Esophagus muscularis mucosa (tissue), 4 donors: Measurements from ENCODE around the gene RBM41. TPM values are rescaled to one million over a fixed set of nuclear protein-coding genes. Genes with fewer than 3 reads are reported as not detected.

Experiments used
- DNase-seq: peaks from one replicate; pipeline ENCODE4 v3.0.0-alpha.2; 2017; ENCODE audit errors: extremely low spot score
- H3K27ac ChIP-seq, 4 donors: fragments of 200-600 bp; sonication (generic); replicated peaks in 1 of 4; 1 replicate in 3 of 4; 2 replicates in 1 of 4; pipeline ENCODE4 v1.5.1; 2016 to 2019; ENCODE audit warnings: mild to moderate bottlenecking in 1 of 4
- H3K27me3 ChIP-seq, 4 donors: fragments of 200-600 bp; sonication (generic); one replicate each; pipeline versions ENCODE4 v1.5.1 to v1.6.0; 2016 to 2019
- H3K36me3 ChIP-seq, 4 donors: fragments of 200-600 bp; sonication (generic); one replicate each; pipeline ENCODE4 v1.5.1; 2016 to 2019
- H3K4me1 ChIP-seq, 4 donors: fragments of 200-600 bp; sonication (generic); one replicate each; pipeline ENCODE4 v1.5.1; 2016 to 2019
- H3K4me3 ChIP-seq, 4 donors: fragments of 200-600 bp; sonication (generic); 1 replicate in 2 of 4; 2 replicates in 2 of 4; pipeline ENCODE4 v1.5.1; 2016 to 2019; ENCODE audit warnings: mild to moderate bottlenecking in 4 of 4, moderate library complexity in 1 of 4
- H3K9me3 ChIP-seq, 4 donors: fragments of 200-600 bp; sonication (generic); 1 replicate in 3 of 4; 2 replicates in 1 of 4; pipeline ENCODE4 v1.5.1; 2016 to 2019
- CTCF ChIP-seq, 3 experiments: fragments of 200-600 bp in 2 of 3; fragments of 450-650 bp in 1 of 3; sonication (generic) in 2 of 3; IDR thresholded peaks; one replicate each; pipeline ENCODE4 v1.5.1; 2017 to 2019; ENCODE audit warnings: antibody characterized with exemption in 3 of 3, mild to moderate bottlenecking in 2 of 3, moderate library complexity in 1 of 3
- EP300 ChIP-seq: sonication (generic); formaldehyde crosslinking; IDR thresholded peaks from one replicate; pipeline ENCODE4 v1.6.1; 2017; ENCODE audit warnings: antibody characterized with exemption
- POLR2A ChIP-seq: fragments of 450-650 bp; IDR thresholded peaks from one replicate; pipeline ENCODE4 v1.6.1; 2017; ENCODE audit warnings: antibody characterized with exemption, moderate library complexity, mild to moderate bottlenecking, low read depth
- POLR2AphosphoS5 ChIP-seq, 2 donors: sonication (generic); formaldehyde crosslinking; IDR thresholded peaks; one replicate each; pipeline ENCODE4 v1.6.1; 2017; ENCODE audit warnings: antibody characterized with exemption in 2 of 2
- WGBS: methylation state at CpG from one replicate; pipeline ENCODE4 v1.1.5; 2018; 5-methylcytosine and 5-hydroxymethylcytosine counted together
- intact Hi-C: fragments of 100-400 bp; cut with DNase I; formaldehyde crosslinking; loops from one replicate; pipeline ENCODE4 v1.15.1; 2023
- total RNA-seq, 4 donors: library from RNA; depleted of rRNA; stranded (reverse); fragments of >200 nt; gene quantifications; one replicate each; pipeline versions ENCODE4 v1.1.0 to v1.2.1, GENCODE V29; 2016

RBM41 gene
- total RNA-seq, 4 donors from 2014 or later: 14.1 to 18.7 (median 15.3) TPM

DNA sequence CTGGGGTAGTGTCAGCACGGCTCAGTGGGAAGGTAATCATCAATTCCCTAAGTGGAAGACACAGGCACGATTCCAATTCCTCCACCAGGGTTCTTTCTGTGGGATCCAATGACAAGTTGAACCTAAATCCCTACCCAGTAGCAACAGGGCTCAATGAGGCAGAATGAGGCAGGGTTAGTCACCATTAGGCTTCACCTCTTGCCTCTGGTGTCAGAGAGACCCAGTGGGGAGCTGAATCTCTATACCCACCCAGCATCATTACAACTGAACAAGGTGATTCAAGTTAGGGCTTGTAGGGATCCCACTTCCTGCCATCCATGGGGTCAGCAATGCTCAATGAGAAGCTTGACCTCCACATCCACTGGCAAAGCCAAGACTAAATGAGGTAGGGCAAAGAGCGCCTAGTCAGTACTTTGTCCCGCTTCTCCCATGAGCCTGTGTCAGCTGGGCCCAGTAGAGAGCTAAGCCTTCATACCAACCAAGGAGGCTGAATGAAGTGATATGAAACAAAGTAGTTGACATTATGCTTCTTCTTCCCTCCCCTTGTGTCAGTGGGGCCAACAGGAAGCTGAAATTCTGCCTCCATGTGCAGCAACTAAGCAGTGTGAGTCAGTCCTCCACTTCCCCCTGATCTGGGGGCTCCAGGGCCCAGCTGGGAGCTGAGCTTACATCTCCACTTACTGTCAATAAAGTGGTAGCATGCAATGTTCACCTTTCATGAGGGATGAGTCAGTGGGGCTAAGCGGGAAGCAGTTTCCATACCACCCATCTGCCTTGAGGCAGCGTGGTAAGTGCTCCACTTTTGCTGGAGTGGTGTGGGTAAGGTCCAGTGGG is 36.4 kb upstream of the RBM41 start:
- 65% methylated on average over 4 of the region's 6 CpGs for WGBS
- intact Hi-C loops: no loop called here
- Histone ChIP-seq H3K4me1 (no peaks in the 10 kb centered on the region), H3K36me3 (no peaks in the 10 kb centered on the region), H3K4me3 (no peak overlapping the region), H3K9me3 (no peaks in the 10 kb centered on the region), H3K27me3 (no peaks in the 10 kb centered on the region), H3K27ac (no peak overlapping the region)
- no peak for TF ChIP-seq POLR2AphosphoS5 (IDR thresholded peaks at IDR 0.05)
- TF ChIP-seq EP300: no peak
- TF ChIP-seq POLR2A: no peak
- TF ChIP-seq CTCF (IDR thresholded peaks at IDR 0.05): no peak
- DNase-seq: no peak

- H3K27me3 ChIP-seq: no peaks in the 10 kb centered on the region
- H3K4me3 ChIP-seq: no peak overlapping the region
- intact Hi-C loops: no loop called here
- no peak for DNase-seq
- no peaks in the 10 kb centered on the region for H3K36me3 ChIP-seq
- TF ChIP-seq EP300 (no peak), CTCF (IDR thresholded peaks at IDR 0.05) (no peak)
- WGBS: 65% methylated on average over 5 of the region's 5 CpGs
- no peak overlapping the region for H3K27ac ChIP-seq
- H3K9me3 ChIP-seq: no peaks in the 10 kb centered on the region
- H3K4me1 ChIP-seq: no peaks in the 10 kb centered on the region
Measured at GRCh38 chrX:107153005-107153404, 34.4 kb upstream of the RBM41 start.

DNA sequence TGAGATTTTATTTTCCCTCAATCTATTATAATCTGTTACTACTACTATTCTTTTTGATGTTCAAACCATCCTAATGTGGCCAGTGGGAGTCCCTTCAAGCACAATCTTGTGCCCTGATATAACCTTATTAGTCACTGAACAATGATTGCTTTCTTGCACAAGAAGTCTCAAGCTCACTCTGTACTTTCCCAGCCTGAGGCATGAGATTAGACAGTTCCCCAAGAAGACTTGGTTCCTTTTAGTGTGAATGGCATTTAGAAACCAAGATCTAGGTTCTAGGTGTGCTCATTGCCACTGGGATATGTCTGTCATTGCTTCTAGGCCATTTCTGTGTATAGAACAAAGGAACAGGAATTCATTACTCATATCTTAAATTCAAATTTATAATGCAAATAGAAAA is 28.0 kb upstream of the RBM41 start:
- Histone ChIP-seq H3K27me3 (no peaks in the 10 kb centered on the region), H3K4me1 (no peaks in the 10 kb centered on the region), H3K9me3 (no peaks in the 10 kb centered on the region), H3K27ac (no peak overlapping the region), H3K4me3 (no peak overlapping the region), H3K36me3 (no peaks in the 10 kb centered on the region)
- intact Hi-C loops: no loop called here
- no peak for DNase-seq
- TF ChIP-seq EP300: no peak
- no peak for TF ChIP-seq POLR2AphosphoS5 (IDR thresholded peaks at IDR 0.05)
- no peak for TF ChIP-seq POLR2A
- TF ChIP-seq CTCF (IDR thresholded peaks at IDR 0.05): no peak

DNA sequence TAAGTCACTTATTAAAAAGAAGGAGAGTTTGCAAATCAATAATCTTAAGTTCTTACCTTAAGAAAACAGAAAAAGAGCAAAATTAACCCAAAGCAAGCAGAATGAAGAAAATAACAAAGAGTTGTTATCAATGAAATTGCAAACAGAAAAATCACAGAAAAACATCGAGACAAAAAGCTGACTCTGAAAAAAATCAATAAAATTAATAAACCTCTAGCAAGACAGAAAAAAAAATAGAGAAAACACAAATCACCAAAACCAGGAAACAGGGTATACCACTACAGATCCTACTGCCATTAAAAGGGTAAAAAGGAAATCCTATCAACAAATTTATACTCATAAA is 17.3 kb upstream of the RBM41 start:
- no peak for DNase-seq
- H3K27me3 ChIP-seq: no peaks in the 10 kb centered on the region
- H3K9me3 ChIP-seq: no peaks in the 10 kb centered on the region
- no peaks in the 10 kb centered on the region for H3K36me3 ChIP-seq
- H3K4me3 ChIP-seq: no peak overlapping the region
- WGBS: 82% methylated on average over 1 of the region's 1 CpG
- no peak for TF ChIP-seq CTCF (IDR thresholded peaks at IDR 0.05)
- H3K27ac ChIP-seq: no peak overlapping the region
- intact Hi-C loops: no loop called here
- no peaks in the 10 kb centered on the region for H3K4me1 ChIP-seq
